ENCODE data around the gene CRMP1.

CRMP1 gene

DNA sequence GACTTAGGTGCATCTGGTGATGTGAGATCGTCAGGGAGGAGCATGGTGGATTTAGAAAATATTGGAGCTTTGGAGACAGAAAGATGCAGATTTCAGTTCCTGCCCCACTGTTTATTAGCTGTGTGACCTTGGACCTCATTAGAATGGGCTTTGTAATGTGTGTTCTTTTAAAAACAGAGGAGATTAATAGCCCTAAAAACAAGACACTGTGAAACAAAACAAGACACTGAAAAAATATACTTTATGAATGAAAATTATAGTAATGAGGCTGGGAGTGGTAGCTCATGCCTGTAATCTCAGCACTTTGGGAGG lies 102.4 kb downstream of the CRMP1 start:
- DNase-seq = no peak

DNA sequence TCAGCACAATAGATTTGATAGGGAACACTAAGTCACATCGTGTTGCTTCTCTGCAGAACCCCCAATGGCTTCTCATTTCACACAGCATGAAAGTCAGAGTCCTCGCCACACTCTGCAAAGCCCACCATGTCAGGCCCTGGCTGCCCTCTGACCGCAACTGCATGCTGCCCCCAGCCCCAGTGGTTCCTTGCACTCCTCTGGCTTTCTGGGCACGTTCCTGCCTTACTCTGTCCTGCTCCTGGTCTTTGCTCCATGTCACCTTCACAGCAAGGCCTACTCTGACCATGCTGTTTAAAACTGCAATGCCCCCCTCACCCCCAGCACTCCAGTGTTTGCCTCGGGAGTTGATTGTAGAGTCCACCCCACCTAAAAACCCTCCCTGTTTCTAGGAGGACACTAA lies 103.7 kb downstream of the CRMP1 start:
- no peak for DNase-seq

DNA sequence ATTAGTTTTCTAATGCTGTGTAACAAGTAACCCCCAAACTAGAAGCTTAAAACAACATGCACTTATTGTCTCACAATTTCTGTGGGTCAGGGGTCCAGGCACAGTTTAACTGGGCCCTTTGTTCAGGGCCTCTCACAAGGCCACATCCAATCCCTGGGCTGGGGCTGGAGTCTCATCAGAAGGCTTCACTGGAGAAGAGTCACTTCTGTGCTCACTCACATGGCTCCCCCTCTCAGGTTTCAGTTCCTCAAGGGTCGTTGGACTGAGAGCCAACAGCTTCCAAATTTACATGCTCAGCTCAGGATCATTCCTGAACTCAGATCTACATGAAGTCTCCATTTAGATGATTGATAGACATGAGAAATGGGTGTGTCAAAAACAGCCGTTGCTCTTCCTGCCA lies 104.7 kb downstream of the CRMP1 start:
- DNase-seq = no peak

DNA sequence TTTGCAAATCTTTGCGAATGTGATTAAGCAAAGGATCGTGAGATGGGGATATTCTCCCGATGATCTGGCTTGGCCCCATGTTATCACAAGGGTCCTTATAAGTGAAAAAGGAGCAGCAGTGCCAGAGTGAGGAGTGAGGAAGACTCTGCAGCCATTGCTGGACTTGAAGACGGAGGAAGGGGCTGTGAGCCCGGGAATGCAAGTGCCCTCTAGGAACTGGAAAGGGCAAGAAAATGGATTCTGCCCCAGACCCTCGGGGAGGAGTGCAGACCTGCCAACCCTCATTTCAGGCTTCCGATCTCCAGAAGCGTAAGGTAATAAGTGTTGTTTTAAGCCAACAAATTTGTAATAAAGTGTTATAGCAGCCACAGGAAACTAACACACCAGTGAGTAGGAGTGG lies 105.6 kb downstream of the CRMP1 start:
- no peak for DNase-seq

DNA sequence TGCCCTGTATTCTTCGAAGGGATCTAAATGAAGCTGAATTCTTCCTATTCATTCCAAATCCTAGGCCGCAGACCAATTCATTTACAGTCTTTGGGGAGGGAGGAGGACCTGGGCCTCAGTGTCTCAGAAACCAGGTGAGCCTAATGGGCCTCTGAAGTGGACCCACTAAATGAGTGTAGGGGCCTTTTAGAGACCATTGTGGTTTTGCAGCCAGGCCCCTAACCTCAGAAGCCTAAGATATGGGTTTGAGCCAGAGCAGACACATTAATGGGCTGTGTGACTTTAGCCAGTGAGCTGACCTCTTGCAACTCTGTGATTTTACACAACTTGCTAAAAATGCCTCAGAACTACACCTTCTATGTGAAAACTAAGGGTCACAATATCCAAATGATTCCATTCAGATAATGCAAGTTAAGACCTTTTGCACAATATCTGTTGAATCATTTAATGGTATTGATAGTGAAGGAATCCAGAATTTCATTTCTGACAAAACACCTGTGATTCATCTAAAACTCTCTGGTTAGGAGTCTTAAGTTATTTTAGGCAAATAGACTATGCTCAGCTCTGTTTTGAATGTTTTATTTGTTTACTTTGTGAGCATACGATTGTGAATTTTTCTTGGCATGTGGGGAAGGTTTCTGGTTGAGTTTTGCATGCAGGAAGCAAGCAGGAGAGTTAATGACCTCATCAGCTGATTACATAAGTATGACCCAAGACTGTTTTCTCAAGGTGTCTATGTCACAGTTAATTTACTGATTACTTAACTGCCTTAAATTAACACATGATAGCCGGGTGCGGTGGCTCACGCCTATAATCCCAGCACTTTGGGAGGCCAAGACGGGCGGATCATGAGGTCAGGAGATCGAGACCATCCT lies 106.8 kb downstream of the CRMP1 start:
- DNase-seq = no peak

DNA sequence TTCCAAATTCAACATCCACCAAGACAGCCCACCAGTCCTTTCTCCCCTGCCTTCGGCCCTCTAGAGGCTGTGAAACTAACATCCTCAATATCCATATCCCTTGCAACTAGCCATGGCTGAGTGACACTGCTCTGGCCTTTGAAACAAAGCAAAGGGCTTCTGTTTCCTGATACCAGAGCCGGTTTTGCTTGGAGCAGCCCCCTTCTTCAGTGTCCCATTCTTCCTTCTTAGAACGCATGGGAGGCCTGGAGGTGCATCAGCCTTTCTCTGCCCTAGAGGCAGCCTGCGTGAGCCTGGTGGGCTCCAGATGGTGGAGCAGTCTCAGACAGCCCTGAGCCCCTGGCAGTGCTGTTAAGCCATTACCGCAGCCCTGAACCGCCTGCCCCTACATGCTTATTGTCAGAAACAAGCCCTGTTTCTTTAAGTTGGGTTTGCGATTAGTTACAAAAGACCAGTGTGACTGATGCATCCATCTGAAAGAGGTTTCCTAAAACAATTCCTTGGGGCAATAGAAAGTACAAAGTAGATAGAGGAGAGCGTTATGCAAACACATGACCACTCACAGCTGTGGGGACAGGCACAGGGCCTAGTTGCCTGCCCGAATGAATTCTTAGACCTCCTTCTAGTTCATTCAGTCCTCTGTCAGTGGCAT lies 107.8 kb downstream of the CRMP1 start:
- DNase-seq = no peak

DNA sequence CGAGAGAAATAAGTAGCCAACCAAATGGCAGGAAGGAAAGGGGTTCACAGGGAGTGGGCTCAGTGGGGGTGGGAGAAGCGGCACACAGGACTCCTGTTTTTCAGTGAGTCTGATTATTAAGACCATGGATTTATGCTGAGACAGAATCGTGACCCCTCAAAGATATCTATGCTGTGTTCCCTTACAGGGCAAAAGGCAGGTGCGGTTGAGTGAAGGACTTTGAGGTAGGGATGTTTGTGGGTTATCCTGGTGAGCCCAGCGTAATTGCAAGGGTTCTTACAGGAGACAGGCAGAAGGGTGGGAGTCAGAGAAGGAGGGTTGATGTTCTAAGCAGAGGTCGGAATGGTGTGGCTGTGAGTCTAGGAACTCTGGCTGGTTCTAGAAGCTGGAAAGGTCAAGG lies 108.9 kb downstream of the CRMP1 start:
- DNase-seq = no peak

DNA sequence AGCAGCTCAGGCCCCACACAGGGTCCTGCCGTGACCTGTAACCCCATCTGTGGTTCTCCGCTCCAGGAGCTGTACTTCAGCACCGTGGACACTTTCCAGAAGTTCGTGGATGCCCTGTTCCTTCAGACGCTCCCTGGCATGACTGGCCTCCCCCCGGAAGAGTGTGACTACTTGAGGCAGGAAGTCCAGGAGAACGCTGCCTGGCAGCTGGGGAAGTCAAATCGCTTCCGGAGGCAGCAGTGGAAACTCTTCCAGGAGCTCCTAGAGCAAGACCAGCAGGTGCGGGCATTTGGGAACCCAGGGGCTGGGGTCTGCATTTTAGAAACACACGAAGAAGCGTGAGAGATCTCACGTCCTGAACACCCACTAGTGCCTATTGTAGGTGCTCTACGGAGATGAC lies 109.4 kb downstream of the CRMP1 start:
- DNase-seq = no peak

DNA sequence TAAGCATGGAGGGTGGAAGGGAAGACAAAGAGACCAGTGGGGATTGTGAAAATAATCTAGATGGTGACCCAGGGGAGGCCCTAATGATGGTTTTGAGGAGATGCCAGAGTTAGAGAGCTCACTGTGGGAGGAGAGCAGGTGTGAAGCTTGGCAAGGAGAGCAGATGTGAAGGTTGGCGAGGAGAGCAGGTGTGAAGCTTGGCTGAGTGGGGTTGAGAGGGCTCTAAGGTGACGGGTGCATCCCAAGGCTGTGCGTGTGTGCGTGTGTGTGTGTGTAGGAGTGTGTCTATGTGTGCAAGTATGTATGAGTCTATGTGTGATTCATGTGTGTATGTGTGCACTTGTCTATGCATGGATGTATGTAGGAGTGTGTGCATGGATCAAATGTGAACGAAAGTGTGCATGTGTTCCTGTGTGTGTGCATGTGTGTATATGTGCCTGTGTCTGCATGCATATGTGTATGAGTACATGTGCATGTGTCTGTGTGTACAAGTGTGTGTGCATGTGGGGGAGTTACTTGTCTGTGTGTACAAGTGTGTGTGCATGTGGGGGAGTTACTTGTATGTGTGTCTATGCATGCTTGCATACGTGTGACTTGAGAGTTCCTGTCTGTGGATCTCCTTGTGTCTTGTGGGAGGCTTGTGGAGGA lies 109.9 kb downstream of the CRMP1 start:
- no peak for DNase-seq

DNA sequence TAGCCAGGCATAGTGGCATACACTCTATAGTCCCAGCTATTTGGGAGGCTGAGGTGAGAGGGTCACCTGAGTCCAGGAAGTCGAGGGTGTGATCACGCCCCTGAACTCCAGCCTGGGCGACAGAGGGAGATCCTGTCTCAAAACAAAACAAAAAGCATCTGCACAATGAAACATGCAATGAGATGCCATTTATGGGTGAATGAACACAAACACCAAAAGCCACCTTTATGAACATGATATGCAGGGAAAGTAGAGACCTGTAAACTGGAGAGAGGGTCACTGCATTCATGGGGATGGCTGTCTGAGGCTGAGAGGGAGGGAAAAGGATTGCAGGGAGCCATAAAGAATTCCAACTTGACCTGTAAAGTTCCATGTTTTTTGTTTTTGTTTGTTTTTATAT lies 111.2 kb downstream of the CRMP1 start:
- DNase-seq = no peak

DNA sequence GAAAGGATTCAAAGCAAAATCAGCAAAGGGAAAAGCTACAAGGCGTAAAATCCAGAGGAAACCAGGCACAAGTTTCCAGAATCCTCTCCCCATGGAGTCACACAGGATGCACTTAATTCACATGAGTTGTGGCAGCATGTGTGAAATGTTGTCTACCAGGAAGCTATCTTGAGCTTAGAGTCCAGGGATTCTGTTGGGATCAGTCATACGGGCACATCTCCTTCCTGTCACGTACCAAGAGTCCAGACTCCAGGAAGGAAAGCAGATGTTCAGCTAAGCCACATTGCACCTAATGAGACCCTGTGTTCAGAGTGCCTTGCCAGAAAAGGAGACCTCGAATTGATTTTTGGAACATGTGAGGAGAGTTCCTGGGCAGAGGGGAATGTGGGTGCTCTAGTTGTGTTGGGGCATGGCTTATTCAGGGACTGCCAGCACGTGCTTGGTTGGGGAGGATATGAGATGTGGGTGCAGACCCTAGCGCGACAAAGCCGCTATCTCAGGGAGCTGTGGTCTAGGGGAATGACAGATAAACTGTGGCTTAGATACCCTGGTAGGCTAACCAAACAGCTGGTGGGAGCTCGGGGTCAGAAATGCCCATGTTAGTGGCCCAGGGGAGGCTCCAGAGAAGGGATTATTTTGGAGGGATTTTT lies 111.9 kb downstream of the CRMP1 start:
- DNase-seq = no peak

DNA sequence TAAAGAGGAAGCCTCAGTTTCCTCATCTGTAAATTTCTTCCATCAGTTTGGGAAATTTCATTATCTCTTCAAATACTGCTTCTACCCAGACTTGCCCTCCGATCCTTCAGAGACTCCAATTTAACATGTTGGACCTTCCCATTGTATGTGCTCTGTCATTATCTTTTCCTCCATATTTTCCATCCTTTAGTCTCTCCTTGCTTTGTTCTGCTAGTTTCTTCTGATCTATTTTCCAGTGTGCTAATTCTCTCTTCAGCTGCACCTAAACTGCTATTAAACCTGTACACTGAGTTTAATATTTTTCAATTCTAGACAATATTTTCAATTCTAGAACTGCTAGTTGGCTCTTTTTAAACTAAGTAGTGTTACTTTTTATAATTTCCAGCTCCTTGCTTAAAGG lies 116.4 kb downstream of the CRMP1 start:
- DNase-seq = no peak

DNA sequence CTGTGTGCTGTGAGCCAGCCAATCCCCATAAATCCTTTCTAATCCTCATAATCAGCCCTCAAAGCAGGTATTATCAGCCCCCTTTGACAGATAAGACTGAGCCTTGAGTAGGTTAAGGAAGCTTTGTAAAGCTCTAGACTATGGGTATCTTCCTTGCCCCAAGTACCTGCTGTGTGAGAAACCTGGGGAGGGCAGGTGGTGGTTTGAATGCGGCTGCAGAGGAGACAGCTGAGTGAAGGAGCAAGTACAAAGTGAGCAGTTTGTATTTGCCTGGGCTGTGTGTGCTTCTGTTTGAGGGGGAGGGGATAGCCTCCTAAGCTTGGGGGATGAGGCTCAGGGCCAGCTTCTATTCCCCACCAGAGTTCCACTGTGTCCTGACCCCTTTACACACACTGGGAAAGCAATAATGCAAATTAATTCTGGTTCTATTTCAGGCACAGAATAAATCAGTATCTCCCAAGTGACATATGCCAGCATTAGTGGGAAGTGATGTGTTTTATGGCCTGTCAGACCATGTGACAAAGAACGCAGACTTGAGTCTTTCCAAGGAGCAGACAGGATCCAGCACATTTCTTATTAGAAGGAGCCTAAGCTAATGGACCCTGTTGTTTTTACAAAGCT lies 118.4 kb downstream of the CRMP1 start:
- no peak for DNase-seq

DNA sequence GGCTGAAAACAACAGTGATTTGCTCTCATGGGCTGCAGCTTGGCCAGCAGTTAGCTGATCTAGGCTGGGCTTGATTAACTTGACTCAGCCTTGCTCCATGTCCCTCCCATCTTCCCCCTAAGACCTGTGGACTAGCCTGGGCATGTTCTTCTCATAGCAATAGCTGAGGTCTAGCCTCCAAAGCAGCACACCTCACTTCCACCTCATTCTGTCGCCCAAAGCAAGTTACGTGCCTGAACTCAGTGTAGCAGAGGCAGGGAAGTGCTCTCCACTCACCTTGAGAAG lies 119.7 kb downstream of the CRMP1 start:
- no peak for DNase-seq

DNA sequence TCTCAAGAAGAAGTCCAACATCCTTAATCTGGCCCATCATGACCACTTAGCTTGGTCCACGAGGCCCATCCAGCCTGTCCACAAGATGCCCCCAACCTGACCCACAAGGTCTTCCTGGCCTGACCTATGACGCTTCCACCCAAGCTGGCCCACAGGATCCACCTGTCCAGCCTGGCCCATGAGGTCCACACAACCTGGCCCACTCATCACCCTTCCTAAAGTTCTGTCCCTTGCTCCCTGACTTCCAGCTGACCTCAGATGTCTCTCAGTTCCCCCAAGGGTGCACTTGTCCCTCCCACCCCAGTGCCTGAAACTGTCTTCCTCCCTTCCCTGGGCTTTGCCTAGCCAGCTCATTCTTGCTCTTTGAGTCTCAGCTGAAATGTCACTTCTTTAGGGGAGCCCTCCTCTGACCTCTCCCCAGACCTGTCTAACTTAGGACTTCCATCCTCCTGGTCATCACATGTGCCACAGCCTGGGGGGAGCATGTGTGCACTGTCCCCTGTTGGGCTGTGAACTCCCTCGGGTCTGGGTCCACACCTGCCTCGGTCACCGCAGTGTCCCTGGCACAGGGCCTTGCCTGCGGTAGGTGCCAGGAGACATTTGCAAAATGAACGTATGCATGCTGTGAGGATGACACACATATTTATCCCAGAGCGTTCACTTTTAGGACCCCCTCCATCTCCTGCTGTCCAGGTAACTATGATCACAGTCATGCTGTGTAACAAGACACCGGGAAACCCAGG lies 120.2 kb downstream of the CRMP1 start:
- no peak for DNase-seq

Data from activated CD4-positive, alpha-beta T cell treated with anti-CD3 and anti-CD28 coated beads, Interleukin-2, Interleukin-6, amounts not matched to agents 100 ng/mL and 50 ng/mL, durations not matched to agents 16 hours and 8 hours (primary cell).